Inferior parietal cortex (tissue), 1 donor: ENCODE results near the gene BCL10.

Experiments
- DNase-seq: peaks from one replicate; pipeline ENCODE4 v3.0.0-alpha.2; 2016; ENCODE audit errors: extremely low spot score

BCL10 gene

DNA sequence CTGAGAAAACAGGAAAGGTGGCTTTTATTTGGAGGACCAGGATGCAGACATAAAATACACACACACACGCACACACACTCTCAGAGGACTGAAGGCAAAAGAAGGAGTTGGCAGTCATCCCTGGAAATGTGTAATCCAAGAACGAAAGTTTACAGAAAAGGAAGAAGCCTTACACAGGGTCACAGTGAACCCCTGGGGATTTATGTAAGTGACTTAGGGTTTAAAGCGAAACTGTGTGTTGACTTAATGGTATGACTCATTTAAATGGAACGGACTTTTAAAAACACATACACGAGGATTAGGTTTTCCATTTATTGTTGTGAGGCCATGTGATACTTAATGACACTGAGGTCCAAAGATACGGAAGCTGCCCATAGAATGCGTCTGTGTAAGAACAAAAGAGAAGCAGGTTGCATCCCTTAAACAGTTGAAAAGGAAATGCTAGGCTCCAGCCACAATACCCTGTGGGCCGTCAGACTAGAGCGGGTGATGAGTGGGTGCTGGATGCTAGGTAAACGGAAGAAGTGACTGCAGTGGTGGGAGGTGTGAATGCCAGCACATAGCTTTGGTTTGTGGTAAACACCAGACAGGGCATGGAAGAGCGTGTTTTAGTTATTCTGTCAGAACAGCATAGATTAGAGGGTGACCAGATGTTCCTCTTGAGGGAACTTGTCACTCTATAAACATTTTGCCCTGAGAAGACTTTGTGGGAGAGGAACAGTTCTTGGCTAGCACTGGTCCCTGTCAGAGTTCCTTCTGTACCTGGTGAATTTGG is 21.6 kb upstream of the BCL10 start:
- DNase-seq, result no peak

DNA sequence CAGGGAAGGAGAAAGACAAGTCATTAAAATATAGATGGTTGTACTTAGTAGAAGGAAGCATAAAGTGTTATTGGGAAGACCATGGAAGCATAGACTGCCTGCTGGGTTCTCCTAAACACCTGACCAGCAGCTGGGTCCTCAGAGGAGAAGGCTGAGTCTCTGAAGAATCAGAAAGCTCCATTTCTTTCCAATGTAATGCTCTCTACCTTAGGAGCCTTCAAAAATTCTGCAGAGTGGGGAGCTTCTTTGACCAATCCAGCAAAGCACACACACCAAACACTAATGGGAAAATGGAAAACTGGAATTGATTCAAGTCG is 21.1 kb upstream of the BCL10 start:
- no peak for DNase-seq

DNA sequence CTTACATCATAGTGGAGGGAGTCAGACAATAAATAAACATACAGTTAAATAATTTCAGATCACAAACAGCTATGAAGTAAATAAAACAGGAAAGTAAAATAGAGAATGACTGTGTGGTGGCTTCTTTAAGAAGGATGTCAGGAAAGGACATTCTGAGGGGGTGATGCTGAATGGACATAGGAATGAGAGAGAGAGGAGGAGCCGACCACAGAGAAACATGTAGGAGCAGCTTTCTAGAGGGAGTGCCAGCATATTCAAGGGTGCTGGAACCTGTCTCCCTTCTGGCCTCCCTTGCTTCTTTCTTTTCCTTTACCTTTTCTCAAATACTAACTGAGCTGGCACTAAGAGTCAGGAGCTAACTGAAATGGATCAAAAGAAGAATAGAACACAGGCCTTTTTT is 20.5 kb upstream of the BCL10 start:
- DNase-seq, result no peak

DNA sequence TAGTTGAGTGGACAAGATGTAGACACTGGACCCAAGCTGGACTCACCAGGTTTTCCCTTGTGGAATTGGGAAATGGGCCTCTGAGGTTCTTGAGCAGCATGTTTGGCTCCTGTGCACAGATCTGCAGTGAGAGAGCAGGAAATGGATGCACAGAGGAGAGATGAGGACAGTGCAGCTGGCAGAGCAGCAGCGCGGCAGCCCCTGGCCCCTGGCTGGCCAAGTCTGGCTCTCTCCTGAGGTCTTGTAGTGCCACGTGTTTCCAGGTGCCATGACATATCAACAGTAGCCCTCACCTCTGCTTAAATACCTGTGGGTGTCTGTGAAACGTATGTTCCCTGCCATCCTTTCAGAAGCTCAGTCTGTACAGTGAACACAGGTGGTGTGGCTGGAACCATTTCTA is 19.2 kb upstream of the BCL10 start:
- no peak for DNase-seq

DNA sequence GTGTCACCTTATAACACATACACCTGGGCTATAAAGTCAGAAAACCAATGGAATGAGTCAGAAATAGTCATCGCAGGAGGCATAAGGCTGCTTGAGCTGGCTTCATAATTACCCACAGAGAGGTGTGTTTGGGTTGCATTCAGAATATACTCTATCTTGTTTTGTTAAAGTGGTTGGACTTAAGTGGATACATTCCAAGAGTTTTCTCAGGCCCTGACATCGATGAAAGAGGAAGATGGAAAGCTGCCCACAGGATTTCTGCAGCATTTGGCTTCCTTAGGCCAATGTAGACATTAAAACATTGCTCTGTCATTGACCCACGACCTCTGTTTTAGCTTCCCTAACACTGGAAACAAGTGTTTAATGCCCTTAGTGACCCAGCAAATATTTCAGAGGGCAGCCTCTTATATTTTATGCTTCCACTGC is 18.6 kb upstream of the BCL10 start:
- DNase-seq, result no peak

DNA sequence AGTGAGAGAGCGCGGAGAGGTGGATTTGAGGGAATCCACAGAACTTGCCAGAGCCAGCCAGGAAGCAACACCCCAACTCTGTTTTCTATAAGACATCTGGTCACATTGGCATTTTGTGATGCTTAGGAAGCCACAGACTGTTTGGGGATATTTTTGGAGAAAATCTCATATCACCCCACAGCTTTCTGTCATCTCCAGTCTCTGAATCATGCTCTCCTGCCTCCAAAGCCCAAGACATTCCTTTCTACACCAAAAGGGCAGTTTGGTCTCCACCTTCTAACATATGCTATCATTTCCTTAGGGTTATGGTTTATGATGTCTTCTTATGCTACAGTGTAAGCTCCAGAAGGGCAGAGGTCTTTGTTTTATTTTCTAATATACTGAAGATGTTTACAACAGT is 14.4 kb upstream of the BCL10 start:
- DNase-seq, result no peak

DNA sequence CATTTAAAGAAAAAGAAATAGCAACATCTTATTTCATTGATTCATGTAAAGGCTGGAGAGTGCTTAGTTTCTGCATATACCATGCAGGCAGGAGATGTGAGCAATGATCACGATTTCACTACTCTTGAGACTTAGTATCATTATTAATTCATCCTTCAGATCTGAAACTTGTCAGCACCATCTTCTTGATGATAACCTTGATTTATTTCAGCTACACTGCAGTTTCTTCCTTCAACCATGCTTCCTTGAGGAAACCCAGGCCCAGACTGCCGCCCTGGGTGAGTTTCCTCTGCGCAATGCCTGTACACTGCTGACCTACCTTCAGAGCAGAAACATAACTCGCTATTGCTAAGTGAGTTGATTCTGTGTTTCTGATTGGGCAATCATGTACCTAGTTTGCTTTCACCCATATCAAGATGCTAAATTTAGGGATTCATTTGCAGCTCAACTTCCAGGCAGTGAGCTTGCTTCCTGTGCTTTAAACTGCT is 13.5 kb upstream of the BCL10 start:
- no peak for DNase-seq

DNA sequence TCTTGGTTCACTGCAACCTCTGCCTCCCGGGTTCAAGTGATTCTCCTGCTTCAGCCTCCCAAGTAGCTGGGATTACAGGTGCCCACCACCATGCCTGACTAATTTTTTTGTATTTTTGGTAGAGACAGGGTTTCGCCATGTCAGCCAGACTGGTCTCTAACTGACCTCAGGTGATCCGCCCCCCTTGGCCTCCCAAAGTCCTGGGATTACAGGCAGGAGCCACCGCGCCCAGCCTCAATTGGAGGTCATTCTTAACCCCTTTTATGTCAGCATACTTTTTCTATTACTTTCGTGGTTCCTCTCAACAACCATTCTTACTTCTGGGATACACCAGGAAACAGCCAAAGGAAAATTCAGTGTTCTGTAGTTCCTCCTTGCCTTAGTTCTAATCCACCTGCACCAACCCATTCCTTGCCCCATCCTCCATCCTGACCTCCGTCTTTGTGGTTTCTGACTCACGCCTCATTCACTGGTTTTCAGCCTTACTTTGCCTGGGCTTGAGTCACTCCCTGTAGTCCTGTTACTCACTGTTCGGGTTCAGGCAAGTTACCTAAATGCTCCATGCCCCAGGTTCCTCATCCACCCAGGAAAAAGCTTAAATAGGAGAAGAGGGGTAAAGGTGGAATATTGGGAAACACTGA is 12.9 kb upstream of the BCL10 start:
- no peak for DNase-seq

DNA sequence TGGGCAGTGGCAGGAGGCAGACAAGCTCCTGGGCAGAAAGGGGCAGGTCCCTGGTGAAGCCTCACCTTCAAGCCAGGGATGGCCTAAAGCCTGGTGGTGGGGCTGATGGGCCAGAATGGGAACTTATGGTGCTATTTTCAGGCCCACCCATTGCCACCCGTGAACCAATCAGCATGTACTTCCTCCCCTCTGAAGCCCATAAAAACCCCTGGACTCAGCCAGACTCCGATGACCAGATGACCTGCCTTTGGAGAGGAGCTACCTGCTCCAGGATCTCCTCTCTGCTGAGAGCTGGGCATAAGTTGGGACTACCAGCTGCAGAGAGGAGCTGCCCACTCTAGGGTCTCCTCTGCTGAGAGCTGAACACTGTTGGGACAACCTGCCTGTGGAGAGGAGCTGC is 7.8 kb upstream of the BCL10 start:
- no peak for DNase-seq

DNA sequence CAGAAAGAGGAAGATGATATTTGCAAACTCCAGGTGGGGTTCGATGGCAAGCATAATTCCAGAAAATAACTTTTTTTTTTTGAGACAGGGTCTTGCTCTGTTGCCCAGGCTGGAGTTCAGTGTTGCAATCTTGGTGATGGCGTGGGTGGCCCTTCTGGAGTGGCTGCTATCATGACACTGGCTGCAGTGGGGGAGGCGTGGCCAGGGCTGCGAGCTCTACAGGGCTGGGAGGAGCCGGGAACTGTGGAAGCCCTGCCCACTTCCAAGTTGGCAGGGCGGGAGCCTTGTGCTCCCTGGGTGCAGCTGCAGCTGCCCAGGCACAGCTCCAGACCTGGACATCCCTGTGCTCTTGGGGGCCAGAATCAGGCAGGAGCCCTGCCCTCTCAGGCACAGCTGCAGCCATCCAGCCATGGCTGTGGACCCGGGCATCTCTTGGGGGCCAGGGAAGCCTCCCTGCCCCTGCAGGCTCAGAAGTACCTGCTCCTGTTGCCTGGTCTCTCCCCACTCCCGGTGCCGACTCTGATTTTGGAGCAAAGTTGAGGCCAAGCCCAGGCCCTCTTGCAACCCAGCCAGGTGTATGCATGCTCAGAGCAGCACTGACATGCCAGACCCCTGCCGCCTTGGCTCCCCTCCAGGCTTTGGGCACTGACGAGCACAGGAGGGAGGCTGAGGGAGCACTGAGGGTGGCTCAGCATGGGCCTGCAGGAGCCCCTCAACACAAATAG is 7.2 kb upstream of the BCL10 start:
- no peak for DNase-seq

DNA sequence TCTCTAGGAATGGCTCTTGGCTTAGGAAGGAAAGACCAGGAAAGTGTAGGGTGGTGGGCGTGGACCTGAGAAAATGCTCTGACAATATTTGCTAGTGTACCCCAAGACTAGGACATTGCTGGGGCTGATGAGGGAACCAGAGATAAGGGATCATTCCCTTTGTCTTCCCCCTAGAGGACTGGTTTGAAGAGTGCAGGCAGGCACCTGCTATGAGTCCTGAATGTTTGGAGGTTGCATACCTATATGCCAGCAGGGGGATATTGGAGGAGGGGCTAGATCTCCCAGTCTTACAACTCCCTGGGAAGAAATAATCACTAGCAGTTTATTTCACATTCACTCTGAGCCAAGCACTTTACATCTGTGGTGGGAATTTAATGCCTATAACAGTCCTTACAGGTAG is 6.0 kb upstream of the BCL10 start:
- no peak for DNase-seq

DNA sequence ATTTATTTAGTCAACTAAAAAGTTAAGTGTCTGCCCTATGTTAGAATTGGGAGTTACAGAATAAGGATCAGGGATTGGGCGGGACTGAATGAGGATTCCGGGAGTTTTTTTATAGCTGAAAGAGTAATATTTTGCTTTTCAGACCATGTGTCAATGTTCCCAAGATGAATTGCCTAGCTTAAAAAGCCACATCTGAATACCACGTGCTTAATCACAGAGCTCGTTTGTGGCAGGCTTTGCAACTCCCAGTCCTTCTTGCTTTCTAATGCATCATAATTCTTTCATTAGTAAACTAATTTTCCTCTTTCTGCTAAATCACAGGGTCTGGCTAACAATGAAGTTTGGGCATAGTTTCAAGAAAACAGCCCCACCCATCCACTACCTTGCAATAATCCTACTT is 4.2 kb upstream of the BCL10 start:
- DNase-seq, result no peak

DNA sequence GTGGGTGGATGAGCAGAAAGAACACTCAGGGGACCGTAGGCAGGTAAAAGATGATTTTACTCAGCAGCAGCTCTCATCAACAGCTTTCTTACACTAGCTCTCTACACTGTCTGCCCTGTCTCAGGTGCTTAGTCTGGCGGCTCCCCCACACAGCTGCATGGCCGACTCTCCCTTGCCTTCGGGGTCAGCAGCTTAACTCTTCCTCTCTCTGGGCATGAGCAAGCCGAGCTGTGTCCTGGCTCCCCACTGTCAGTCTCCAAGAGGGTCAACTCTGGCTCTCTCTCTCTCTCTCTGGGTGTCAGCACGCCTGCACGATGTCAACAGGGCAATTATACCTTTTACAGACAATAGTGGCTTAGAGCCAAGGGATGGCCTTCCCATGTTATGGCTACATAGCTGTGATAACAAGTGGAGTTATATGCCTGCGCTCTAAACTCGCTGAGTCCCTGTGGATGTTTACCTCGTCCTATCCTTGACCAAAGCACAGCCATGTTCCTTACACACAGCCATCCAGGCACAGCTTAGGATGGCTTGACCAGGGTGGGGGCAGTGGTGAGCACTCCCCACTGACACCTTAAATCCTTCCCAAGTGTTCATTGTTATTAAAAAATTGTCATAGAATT is 3.1 kb upstream of the BCL10 start:
- DNase-seq, result no peak

DNA sequence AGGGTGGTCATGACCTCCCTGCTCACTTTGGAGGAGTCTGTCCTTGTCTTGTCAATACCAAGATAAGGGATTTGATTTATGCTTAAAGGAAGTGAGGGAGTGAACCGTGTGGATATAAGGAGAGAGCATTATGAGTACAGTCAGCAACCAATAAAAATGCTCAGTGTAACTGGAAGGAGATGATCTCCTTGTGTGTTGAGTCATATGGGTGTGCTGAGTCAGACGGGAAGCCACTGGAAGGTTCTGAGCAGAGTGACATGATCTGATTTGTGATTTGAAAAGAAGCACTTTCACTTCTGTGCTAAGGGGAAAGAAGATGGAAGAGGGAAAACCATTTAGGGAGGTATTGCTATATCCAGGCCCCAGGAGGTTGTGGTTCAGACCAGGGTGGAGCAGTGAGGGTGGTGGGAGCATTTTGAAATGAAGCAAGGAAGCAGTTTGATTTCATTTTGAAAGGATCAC is 2.5 kb upstream of the BCL10 start:
- peak; percentile 59 for DNase-seq

DNA sequence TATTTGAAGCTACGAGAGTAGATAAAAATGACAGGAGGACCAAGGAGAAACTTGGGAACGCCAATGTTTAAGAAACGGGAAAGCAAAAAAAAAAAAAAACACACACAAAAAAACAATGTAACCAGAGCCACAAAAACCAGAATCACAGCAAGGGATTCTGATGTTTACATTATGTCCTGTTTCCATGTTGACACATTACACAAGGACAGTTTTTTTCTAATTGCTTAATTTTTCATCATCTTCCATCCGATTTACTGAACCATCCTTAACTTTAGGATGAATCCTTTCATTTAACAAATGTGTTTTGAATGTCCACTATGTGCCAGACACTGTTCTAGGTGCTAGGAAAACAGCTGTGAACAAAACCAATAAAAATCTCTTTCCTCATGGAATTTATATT is 1.4 kb upstream of the BCL10 start:
- DNase-seq, result no peak

DNA sequence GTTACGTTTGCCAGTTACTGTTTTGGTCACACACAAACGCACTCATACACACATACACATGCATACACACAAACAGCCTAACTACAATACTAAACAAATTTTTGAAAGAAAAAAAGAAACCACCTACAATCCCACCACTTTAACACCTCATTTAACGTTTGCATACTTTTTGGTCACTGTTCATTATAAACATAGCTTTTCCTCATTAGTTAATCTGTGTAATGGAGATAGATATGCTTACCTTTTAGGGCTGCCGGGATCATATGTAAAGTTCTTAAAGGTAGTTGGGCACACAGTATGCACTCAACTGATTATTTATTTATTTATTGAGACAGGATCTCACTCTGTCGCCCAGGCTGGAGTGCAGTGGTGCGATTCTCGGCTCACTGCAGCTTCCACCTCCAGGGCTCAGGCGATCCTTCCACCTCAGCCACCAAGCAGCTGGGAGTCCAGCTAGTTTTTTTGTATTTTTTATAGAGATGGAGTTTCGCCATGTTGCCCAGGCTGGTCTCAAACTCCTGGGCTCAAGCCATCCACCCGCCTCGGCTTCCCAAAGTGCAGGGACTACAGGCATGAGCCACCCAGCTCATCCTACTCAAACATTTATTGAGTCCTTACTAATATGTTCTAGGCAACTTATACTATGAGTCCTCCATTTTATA is 677 bp upstream of the BCL10 start:
- DNase-seq, result no peak

DNA sequence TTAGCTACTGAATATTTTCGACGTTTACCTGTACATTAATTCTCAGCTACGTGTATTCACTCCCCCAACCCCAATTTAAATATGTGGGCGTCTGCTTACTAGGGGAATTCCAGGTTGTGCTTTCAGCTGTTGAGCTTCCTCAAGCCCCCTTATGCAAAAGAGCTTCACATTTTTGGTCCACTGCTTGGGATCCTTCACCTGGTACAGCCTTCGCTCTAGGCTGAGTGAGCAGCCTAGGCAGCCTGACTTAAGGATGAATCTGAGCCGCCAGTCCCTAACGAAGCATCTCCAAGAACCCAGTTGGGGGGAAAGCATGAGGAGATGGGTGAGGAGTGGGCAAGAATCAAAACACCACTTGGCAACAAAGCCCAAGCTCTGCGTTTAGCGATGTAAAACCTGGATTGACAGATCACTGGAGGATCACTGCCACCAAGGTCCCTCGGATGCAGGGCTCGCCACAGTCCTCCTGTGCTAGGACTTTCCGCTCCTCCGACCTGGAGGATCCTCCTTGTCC is 674 bp downstream of the BCL10 start:
- no peak for DNase-seq

DNA sequence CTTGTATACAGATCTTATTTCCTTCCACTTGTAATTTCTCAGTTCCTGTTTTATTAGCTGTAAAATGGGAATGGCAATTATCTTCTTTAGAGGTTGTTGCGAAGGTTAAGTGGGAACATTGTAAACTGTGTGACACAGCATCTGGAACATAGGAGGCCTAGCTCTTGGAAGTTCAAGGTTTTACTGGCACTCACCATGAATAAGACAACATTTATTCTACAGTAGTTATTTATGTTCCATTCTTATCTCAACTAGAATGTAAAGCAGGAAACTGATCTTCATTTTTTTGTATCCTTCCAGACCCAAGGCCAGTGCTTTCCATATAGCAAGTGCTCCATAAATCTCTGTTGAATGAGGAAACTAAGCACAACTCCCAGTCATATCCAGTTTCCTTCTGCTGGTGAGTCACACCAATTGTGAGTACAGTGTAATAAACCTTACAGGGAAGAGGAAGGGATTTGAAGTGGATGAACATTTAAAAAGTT is 1.4 kb downstream of the BCL10 start:
- DNase-seq, result no peak

DNA sequence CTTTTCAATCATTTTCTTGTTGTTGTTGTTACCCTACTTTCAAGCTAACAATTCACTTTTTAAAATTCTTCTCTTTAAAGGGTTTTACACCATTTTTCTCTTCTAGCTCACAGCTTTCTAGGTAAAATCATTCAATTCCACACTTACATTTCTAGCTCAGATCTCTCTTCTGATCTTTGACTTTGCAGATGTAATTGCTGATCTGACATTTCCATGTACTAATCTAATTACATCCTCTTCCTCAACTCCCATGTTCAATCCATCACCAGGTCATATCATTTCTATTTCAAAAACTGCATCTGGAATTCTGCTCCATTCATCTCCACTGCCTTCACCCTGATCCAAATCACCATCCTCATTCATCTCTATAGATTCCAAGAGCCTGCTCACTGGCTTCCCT is 3.0 kb downstream of the BCL10 start:
- no peak for DNase-seq

DNA sequence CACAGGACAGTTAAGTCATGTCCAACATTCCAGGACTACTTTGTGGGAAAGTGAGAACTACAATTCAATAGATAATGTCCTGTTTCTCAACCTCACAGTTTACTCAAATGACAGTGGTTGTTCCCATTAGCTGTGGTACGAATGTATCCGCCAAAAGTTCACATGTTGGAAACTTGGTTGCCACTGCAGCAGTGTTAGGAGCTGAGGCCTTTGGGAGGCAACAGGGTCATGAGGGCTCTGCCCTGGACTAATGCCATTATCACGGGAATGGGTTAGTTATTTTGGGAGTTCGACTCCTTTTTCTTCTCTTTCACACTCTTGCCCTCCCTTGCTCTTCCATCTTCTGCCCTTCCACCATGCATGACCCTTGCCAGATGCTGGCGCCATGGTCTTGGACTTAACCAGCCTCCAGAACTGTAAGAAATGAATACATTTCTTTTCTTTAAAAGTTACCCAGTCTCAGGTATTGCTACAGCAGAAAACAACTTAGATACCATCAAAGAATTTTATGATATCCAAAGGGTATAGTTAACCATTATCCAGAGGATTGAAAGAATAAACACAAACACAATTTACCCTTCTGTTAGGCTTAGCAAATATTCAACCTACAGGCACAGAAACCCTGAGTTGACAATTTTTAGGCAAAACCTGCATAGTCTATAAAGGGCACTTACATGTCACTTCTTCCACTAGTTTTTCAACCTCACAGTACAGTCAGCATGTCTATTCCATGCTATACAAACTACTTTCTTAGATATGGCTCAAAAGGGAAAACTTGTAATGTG is 7.4 kb downstream of the BCL10 start:
- no peak for DNase-seq

DNA sequence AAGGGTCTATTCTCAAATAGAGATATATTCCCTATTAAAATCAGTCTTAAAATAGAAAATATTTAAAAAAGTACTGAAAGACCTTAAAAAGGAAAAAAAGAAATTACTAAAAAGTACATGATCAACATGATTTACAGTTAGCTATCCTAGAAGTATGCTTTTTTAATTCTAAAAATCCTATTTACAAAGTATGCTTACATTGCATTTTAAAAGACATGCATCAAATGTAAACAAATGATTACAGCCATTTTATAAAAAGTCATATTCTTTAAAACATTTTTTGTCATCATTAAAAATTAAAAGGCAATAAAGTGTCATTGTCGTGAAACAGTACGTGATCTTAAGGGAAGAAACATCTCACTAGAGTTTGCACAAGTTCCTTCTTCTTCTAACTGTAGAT is 9.1 kb downstream of the BCL10 start:
- no peak for DNase-seq
